PC-3 (cell line): ENCODE measurements around the gene TENT4B.

Experiments used
- EZH2 ChIP-seq: fragments of 300-600 bp; sonication (generic); IDR thresholded peaks from one replicate; pipeline ENCODE4 v1.6.1; 2017; ENCODE audit warnings: antibody characterized with exemption, mild to moderate bottlenecking, low read length; ENCODE audit not compliant: unreplicated experiment
- EZH2phosphoT487 ChIP-seq: fragments of 300-600 bp; sonication (generic); IDR thresholded peaks from 2 replicates; pipeline ENCODE4 v1.6.1; 2018; ENCODE audit warnings: mild to moderate bottlenecking, antibody characterized with exemption, low read length, borderline replicate concordance
- TF ChIP-seq, protein P1 (sequence below): fragments of 300-600 bp; sonication (generic); conservative IDR thresholded peaks from 2 replicates; pipeline ENCODE4 v1.5.1; 2017; ENCODE audit warnings: antibody characterized with exemption, low read depth, mild to moderate bottlenecking, low read length

- TF ChIP-seq, protein P1, sequence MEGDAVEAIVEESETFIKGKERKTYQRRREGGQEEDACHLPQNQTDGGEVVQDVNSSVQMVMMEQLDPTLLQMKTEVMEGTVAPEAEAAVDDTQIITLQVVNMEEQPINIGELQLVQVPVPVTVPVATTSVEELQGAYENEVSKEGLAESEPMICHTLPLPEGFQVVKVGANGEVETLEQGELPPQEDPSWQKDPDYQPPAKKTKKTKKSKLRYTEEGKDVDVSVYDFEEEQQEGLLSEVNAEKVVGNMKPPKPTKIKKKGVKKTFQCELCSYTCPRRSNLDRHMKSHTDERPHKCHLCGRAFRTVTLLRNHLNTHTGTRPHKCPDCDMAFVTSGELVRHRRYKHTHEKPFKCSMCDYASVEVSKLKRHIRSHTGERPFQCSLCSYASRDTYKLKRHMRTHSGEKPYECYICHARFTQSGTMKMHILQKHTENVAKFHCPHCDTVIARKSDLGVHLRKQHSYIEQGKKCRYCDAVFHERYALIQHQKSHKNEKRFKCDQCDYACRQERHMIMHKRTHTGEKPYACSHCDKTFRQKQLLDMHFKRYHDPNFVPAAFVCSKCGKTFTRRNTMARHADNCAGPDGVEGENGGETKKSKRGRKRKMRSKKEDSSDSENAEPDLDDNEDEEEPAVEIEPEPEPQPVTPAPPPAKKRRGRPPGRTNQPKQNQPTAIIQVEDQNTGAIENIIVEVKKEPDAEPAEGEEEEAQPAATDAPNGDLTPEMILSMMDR, result no peak
- TF ChIP-seq EZH2phosphoT487 (no peak), EZH2 (no peak)
Observed at GRCh38 chr16:50280932-50281331, 127.8 kb downstream of the TENT4B start.
